Spleen (tissue), 11 donors: ENCODE results near the gene CFAP97D1. TPM values are rescaled to one million over a fixed set of nuclear protein-coding genes. Genes with fewer than 3 reads are reported as not detected.

ENCODE experiments used
- DNase-seq: peaks from one replicate; pipeline ENCODE4 v3.0.0-alpha.2; 2020
- H3K27ac ChIP-seq, 8 donors: fragments of 200-600 bp; sonication (generic) in 7 of 8; 1 replicate in 4 of 8; 2 replicates in 4 of 8; pipeline versions ENCODE4 v1.5.0 to v1.8.0; 2016 to 2021; ENCODE audit warnings: inconsistent platforms in 4 of 8, mild to moderate bottlenecking in 4 of 8, moderate library complexity in 1 of 8
- H3K27me3 ChIP-seq, 7 donors: fragments of 200-600 bp; sonication (generic) in 6 of 7; replicated peaks in 1 of 7; 1 replicate in 4 of 7; 2 replicates in 3 of 7; pipeline versions ENCODE4 v1.5.0 to v1.8.0; 2016 to 2021; ENCODE audit warnings: inconsistent platforms in 3 of 7, mild to moderate bottlenecking in 1 of 7
- H3K36me3 ChIP-seq, 6 donors: fragments of 200-600 bp; sonication (generic) in 5 of 6; 1 replicate in 4 of 6; 2 replicates in 2 of 6; pipeline versions ENCODE4 v1.5.0 to v1.8.0; 2016 to 2021; ENCODE audit warnings: inconsistent platforms in 2 of 6
- H3K4me1 ChIP-seq, 6 donors: fragments of 200-600 bp; sonication (generic) in 5 of 6; 1 replicate in 3 of 6; 2 replicates in 3 of 6; pipeline versions ENCODE4 v1.5.0 to v1.8.0; 2016 to 2021; ENCODE audit warnings: inconsistent platforms in 3 of 6
- H3K4me3 ChIP-seq, 8 donors: fragments of 200-600 bp; sonication (generic) in 7 of 8; 1 replicate in 4 of 8; 2 replicates in 4 of 8; pipeline versions ENCODE4 v1.5.0 to v1.8.0; 2016 to 2021; ENCODE audit warnings: inconsistent platforms in 4 of 8, mild to moderate bottlenecking in 4 of 8, moderate library complexity in 2 of 8
- H3K9me3 ChIP-seq, 8 donors: fragments of 200-600 bp; sonication (generic) in 7 of 8; 1 replicate in 4 of 8; 2 replicates in 4 of 8; pipeline versions ENCODE4 v1.5.0 to v1.8.0; 2016 to 2021; ENCODE audit warnings: inconsistent platforms in 4 of 8
- CTCF ChIP-seq, 11 experiments: fragments of 200-600 bp in 7 of 11; fragments of 450-650 bp in 4 of 11; sonication (generic) in 4 of 11; IDR thresholded peaks in 8 of 11; conservative IDR thresholded peaks in 3 of 11; 1 replicate in 7 of 11; 2 replicates in 4 of 11; pipeline versions ENCODE4 v1.4.0 to v1.8.0; 2016 to 2021; ENCODE audit warnings: antibody characterized with exemption in 11 of 11, inconsistent platforms in 4 of 11, mild to moderate bottlenecking in 1 of 11
- POLR2A ChIP-seq, 3 donors: fragments of 450-650 bp; IDR thresholded peaks; one replicate each; pipeline ENCODE4 v1.5.1; 2017; ENCODE audit warnings: antibody characterized with exemption in 3 of 3, mild to moderate bottlenecking in 1 of 3
- POLR2AphosphoS5 ChIP-seq, 3 donors: sonication (generic); formaldehyde crosslinking; IDR thresholded peaks; one replicate each; pipeline ENCODE4 v1.5.1; 2017; ENCODE audit warnings: antibody characterized with exemption in 3 of 3
- WGBS, 5 donors: extraction: QIAGEN DNeasy Blood & Tissue Kit in 3 of 5; methylation state at CpG; one replicate each; pipeline versions ENCODE4 v1.1.5 to v1.1.7; 2013 to 2018; 5-methylcytosine and 5-hydroxymethylcytosine counted together
- intact Hi-C: fragments of 100-400 bp; cut with DNase I; formaldehyde crosslinking; loops from one replicate; pipeline ENCODE4 v1.15.0; 2023; ENCODE audit warnings: low total_unique reads
- polyA plus RNA-seq, 3 donors: library from polyadenylated mRNA; stranded (reverse); fragments of 200-250 nt; gene quantifications; one replicate each; pipeline ENCODE4 v1.2.1, GENCODE V29; 2013
- total RNA-seq, 7 donors: library from RNA; depleted of rRNA in 3 of 7; stranded (reverse); fragments of >200 nt in 3 of 7; fragmentation: NEBNext Ultra II Directional in 4 of 7; extraction: Animal tissue kit (Norgen Biotek cat#: 25700) in 4 of 7; gene quantifications; one replicate each; pipeline versions ENCODE4 v1.1.0 to v1.2.1, GENCODE V29; 2016 to 2021
- donor health status: healthy with polysubstance abuse.
- donor health status: DM: no; HTN: no; CAD: no; lungs with moderate emphysema.
- donor health status: DM: no; HTN: no; CAD: no.
- donor health status: Bipolar disorder and iron deficiency.
- donor health status: healthy.
- donor health status: DM: no; HTN: no; CAD: no.
- donor health status: DM: yes; HTN: yes; CAD: no.

The CFAP97D1 gene
- total and polyA plus RNA-seq, 10 donors = 0.06 to 0.32 (median 0.19) TPM; not detected in 5

DNA sequence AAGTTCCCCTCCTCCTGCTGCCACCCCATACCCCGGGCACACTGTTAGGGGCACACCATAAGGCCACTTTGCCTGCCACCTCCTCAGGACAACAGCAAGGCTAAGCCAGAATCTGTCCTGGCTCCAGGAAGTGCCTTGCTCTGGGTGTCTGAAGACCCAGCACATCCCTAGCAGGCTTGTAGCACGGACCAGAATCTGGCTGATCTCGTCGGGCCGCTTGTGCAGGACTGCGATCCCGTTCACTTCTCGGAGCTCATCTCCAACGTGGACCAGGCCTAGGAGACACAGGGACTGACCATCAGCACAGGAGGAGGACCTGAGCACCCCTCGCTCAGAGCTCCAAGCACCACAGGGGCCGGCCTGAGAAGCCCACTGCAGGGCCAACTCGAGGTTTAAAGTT is 45.3 kb downstream of the CFAP97D1 start:
- 89 to 92% (median 91%) methylated on average over 2 to 12 of the region's 12 CpGs for WGBS, 5 donors
- DNase-seq = peak; percentile 42
- no peak overlapping the region for H3K27ac ChIP-seq
- peaks cover 0 to 7% (median 0%) of the 10 kb centered on the region in 6 donors for H3K36me3 ChIP-seq
- H3K27me3 ChIP-seq = no peaks in the 10 kb centered on the region
- intact Hi-C loops = no loop called here
- TF ChIP-seq POLR2AphosphoS5 (IDR thresholded peaks at IDR 0.05) (no peak), POLR2A (IDR thresholded peaks at IDR 0.05) (no peak), CTCF (IDR thresholded peaks at IDR 0.05 in 8 of 11, conservative IDR thresholded peaks at IDR 0.05 in 3 of 11) (no peak)
- no peaks in the 10 kb centered on the region for H3K9me3 ChIP-seq
- peaks cover 0 to 36% (median 4%) of the 10 kb centered on the region in 6 donors for H3K4me1 ChIP-seq
- H3K4me3 ChIP-seq = no peak overlapping the region

GRCh38 chr17:43826206-43826605 is 46.0 kb downstream of the CFAP97D1 start:
- H3K36me3 ChIP-seq = peaks cover 0 to 7% (median 0%) of the 10 kb centered on the region in 6 donors
- TF ChIP-seq POLR2A (IDR thresholded peaks at IDR 0.05) (no peak), CTCF (IDR thresholded peaks at IDR 0.05 in 8 of 11, conservative IDR thresholded peaks at IDR 0.05 in 3 of 11) (no peak), POLR2AphosphoS5 (IDR thresholded peaks at IDR 0.05) (no peak)
- DNase-seq = peak; percentile 35

DNA sequence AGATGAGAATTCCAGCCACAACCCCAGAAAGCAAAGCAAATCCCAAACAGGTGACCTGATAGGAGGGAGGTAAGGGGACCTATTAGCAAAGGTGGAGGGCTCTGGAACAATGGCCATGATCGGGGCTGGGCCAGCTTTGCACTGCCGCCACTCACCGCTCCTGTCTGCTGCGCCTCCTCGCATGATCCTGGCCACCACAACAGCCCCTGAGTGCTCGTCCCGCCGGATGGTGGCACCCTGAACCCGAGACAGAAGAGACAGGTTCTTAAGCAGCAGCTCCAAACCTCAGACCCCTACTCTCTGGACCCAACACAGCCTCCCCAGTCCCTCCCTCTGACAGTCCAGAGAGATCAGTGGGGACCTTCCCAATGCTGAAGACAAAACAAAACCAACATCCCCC is 47.4 kb downstream of the CFAP97D1 start:
- H3K9me3 ChIP-seq = no peaks in the 10 kb centered on the region
- peaks cover 0 to 17% (median 5%) of the 10 kb centered on the region in 7 donors for H3K27me3 ChIP-seq
- no peak overlapping the region for H3K4me3 ChIP-seq
- peaks cover 0 to 7% (median 0%) of the 10 kb centered on the region in 6 donors for H3K36me3 ChIP-seq
- H3K4me1 ChIP-seq = peaks cover 0 to 55% (median 15%) of the 10 kb centered on the region in 6 donors
- 87 to 98% (median 92%) methylated on average over 6 to 9 of the region's 9 CpGs for WGBS, 5 donors
- TF ChIP-seq POLR2AphosphoS5 (IDR thresholded peaks at IDR 0.05) (no peak), POLR2A (IDR thresholded peaks at IDR 0.05) (no peak), CTCF (IDR thresholded peaks at IDR 0.05 in 8 of 11, conservative IDR thresholded peaks at IDR 0.05 in 3 of 11) (no peak)
- peak; percentile 35 for DNase-seq
- intact Hi-C loops = no loop called here
- no peak overlapping the region for H3K27ac ChIP-seq

More at GRCh38 chr17:43826206-43826605, 46.0 kb downstream of the CFAP97D1 start:
- H3K27me3 ChIP-seq = peaks cover 0 to 3% (median 0%) of the 10 kb centered on the region in 7 donors
- H3K9me3 ChIP-seq = no peaks in the 10 kb centered on the region
- no peak overlapping the region for H3K4me3 ChIP-seq
- intact Hi-C loops = no loop called here
- WGBS, 5 donors = 86 to 97% (median 93%) methylated on average over 7 of the region's 7 CpGs
- no peak overlapping the region for H3K27ac ChIP-seq
- H3K4me1 ChIP-seq = peaks cover 0 to 41% (median 6%) of the 10 kb centered on the region in 6 donors

DNA sequence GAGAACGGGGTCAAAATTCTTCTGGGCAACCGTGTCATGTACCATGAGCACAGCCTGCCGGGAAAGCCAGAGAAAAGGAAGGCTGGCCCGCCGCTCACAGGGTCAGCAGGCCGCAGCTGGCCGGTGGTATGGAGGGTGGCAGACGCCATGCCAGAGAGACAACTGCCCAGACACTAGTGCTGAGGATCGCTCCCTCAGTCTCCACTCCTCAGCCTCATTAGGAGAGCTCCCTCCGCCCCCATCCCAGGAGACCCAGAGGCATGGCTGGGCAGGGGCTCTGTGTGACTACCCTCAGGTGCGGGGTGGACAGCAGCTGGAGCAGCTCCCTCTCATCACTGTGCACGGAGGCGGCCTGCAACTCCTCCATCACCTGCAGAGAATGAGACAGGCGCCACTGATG is 49.5 kb downstream of the CFAP97D1 start:
- peaks cover 0 to 38% (median 16%) of the 10 kb centered on the region in 7 donors for H3K27me3 ChIP-seq
- intact Hi-C loops = no loop called here
- WGBS, 5 donors = 87 to 95% (median 94%) methylated on average over 10 to 14 of the region's 14 CpGs

More for the DNA sequence above, 49.5 kb downstream of the CFAP97D1 start:
- Histone ChIP-seq H3K4me3 (no peak overlapping the region), H3K27ac (no peak overlapping the region), H3K9me3 (no peaks in the 10 kb centered on the region), H3K36me3 (peaks cover 0 to 7% (median 0%) of the 10 kb centered on the region in 6 donors), H3K4me1 (peaks cover 7 to 47% (median 26%) of the 10 kb centered on the region in 6 donors)
- peak; percentile 29 for DNase-seq
- TF ChIP-seq CTCF (IDR thresholded peaks at IDR 0.05 in 8 of 11, conservative IDR thresholded peaks at IDR 0.05 in 3 of 11) (no peak), POLR2AphosphoS5 (IDR thresholded peaks at IDR 0.05) (no peak), POLR2A (IDR thresholded peaks at IDR 0.05) (no peak)
